GM12878 (cell line): ENCODE measurements around the gene GNA15. TPM values are rescaled to one million over a fixed set of nuclear protein-coding genes. Genes with fewer than 3 reads are reported as not detected.

Source experiments
- ATAC-seq: fragments of 200-7000 bp; cut with Tn5 transposase; 3 replicates; pipeline ENCODE4 v1.9.1; 2020; ENCODE audit warnings: mild to moderate bottlenecking, moderate library complexity
- BruUV-seq: library from RNA; stranded (reverse); fragments of 400-500 nt; replicated peaks from 2 replicates; lab custom pipeline; 2021; lab: Mats Ljungman, UMichigan
- CTCF ChIA-PET: fragments of 300-600 bp; sonication (Branson Sonifier 250); formaldehyde crosslinking; extraction: SDS; loops from one replicate; lab custom pipeline; 2021; ENCODE audit warnings: inconsistent platforms; lab: Yijun Ruan, JAX
- POLR2A ChIA-PET: fragments of 350-600 bp; formaldehyde crosslinking; extraction: SDS; loops from one replicate; lab custom pipeline; 2021; ENCODE audit warnings: inconsistent platforms; lab: Charles Lee
- RAD21 ChIA-PET: fragments of 300-600 bp; sonication (Branson Sonifier 250); formaldehyde crosslinking; loops from one replicate; lab custom pipeline; 2023; ENCODE audit warnings: antibody characterized with exemption; ENCODE audit not compliant: unreplicated experiment; lab: Charles Lee
- SMC1A ChIA-PET: fragments of 300-600 bp; sonication (Branson Sonifier 250); formaldehyde crosslinking; loops from one replicate; lab custom pipeline; 2023; ENCODE audit not compliant: unreplicated experiment, uncharacterized antibody; lab: Charles Lee
- DNase-seq: peaks from one replicate; pipeline ENCODE4 v3.0.0-alpha.2; 2011; ENCODE audit warnings: low read depth, low spot score
- FAIRE-seq: peaks from 3 replicates; lab custom pipeline; 2011; peaks lifted over from hg19 to GRCh38; lab: Jason Lieb, UNC
- H2AFZ ChIP-seq: 2 replicates; pipeline ENCODE4 v1.6.0; 2011; ENCODE audit warnings: low read depth, low read length, control low read depth; ENCODE audit not compliant: control insufficient read depth
- H3K27ac ChIP-seq: 2 replicates; pipeline ENCODE4 v1.5.1; 2011; ENCODE audit warnings: control low read depth; ENCODE audit not compliant: control insufficient read depth, insufficient read depth
- H3K27me3 ChIP-seq, 2 experiments: replicated peaks in 1 of 2; 2 replicates each; pipeline versions ENCODE4 v1.6.0 to v1.6.1; 2011; ENCODE audit warnings: low read length in 1 of 2; ENCODE audit not compliant: control insufficient read depth in 2 of 2, insufficient read depth in 2 of 2
- H3K36me3 ChIP-seq, 2 experiments: 2 replicates each; pipeline ENCODE4 v1.5.1; 2011; ENCODE audit warnings: low read length in 1 of 2; ENCODE audit not compliant: control insufficient read depth in 2 of 2, insufficient read depth in 2 of 2
- H3K4me1 ChIP-seq: 2 replicates; pipeline ENCODE4 v1.6.1; 2011; ENCODE audit warnings: mild to moderate bottlenecking, low read length, moderate library complexity, mixed read lengths; ENCODE audit not compliant: control insufficient read depth, insufficient read depth
- H3K4me2 ChIP-seq: 2 replicates; pipeline ENCODE4 v1.6.0; 2011; ENCODE audit warnings: control low read depth; ENCODE audit not compliant: control insufficient read depth, insufficient read depth
- H3K4me3 ChIP-seq: fragments of 200-600 bp; sonication (generic); 2 replicates; pipeline ENCODE4 v1.5.1; 2016
- H3K79me2 ChIP-seq: 2 replicates; pipeline ENCODE4 v1.6.0; 2011; ENCODE audit warnings: low read length; ENCODE audit not compliant: control insufficient read depth, insufficient read depth
- H3K9ac ChIP-seq: 2 replicates; pipeline ENCODE4 v1.8.0; 2011; ENCODE audit warnings: low read length, control low read depth, mixed read lengths; ENCODE audit not compliant: control insufficient read depth, insufficient read depth
- H3K9me3 ChIP-seq: replicated peaks from 3 replicates; pipeline ENCODE4 v1.5.1; 2011; ENCODE audit warnings: mild to moderate bottlenecking, low read length; ENCODE audit not compliant: control insufficient read depth, insufficient read depth
- H4K20me1 ChIP-seq: 2 replicates; pipeline ENCODE4 v1.6.0; 2011; ENCODE audit not compliant: control insufficient read depth, insufficient read depth
- ASH2L ChIP-seq: fragments of 300-600, 200-600 bp; sonication (generic); IDR thresholded peaks from 2 replicates; pipeline ENCODE4 v1.6.1; 2017; ENCODE audit warnings: low read depth, mild to moderate bottlenecking, borderline replicate concordance
- BACH1 ChIP-seq: fragments of 450-650 bp; IDR thresholded peaks from 2 replicates; pipeline ENCODE4 v1.6.1; 2017; ENCODE audit warnings: mild to moderate bottlenecking, borderline replicate concordance
- CEBPZ ChIP-seq: fragments of 150-350 bp; IDR thresholded peaks from 2 replicates; pipeline ENCODE4 v1.6.1; 2016; ENCODE audit warnings: low read depth, low read length
- ESRRA ChIP-seq: IDR thresholded peaks from 2 replicates; pipeline ENCODE4 v1.6.1; 2012; ENCODE audit warnings: mild to moderate bottlenecking, low read length, improper control_type of control experiment
- FOXM1 ChIP-seq: IDR thresholded peaks from 2 replicates; pipeline ENCODE4 v1.6.1; 2012; ENCODE audit warnings: low read depth, mild to moderate bottlenecking, inconsistent platforms, low read length, moderate library complexity
- HDGF ChIP-seq: fragments of 450-650 bp; IDR thresholded peaks from 2 replicates; pipeline ENCODE4 v1.6.1; 2016; ENCODE audit warnings: antibody characterized with exemption
- IKZF2 ChIP-seq, 2 experiments: fragments of 450-650 bp; IDR thresholded peaks; 2 replicates each; pipeline ENCODE4 v1.6.1; 2017; ENCODE audit warnings: mild to moderate bottlenecking in 2 of 2, moderate library complexity in 2 of 2
- KDM1A ChIP-seq: fragments of 200-600 bp; sonication (generic); IDR thresholded peaks from 2 replicates; pipeline ENCODE4 v1.6.1; 2016; ENCODE audit warnings: borderline replicate concordance
- KLF5 ChIP-seq: fragments of 450-650 bp; IDR thresholded peaks from 2 replicates; pipeline ENCODE4 v1.6.1; 2014; ENCODE audit warnings: mild to moderate bottlenecking; ENCODE audit not compliant: partially characterized antibody
- MEF2A ChIP-seq: IDR thresholded peaks from 2 replicates; pipeline ENCODE4 v1.6.1; 2011; ENCODE audit warnings: low read depth, mild to moderate bottlenecking, low read length, moderate library complexity; ENCODE audit not compliant: insufficient read depth
- NFIC ChIP-seq: IDR thresholded peaks from 2 replicates; pipeline ENCODE4 v1.6.1; 2012; ENCODE audit warnings: low read depth, mild to moderate bottlenecking, inconsistent platforms, low read length, moderate library complexity
- NKRF ChIP-seq: fragments of 450-650 bp; conservative IDR thresholded peaks from 2 replicates; pipeline ENCODE4 v1.6.1; 2017; ENCODE audit warnings: mild to moderate bottlenecking, moderate library complexity
- POLR2AphosphoS2 ChIP-seq: IDR thresholded peaks from 2 replicates; pipeline ENCODE4 v1.6.1; 2011; ENCODE audit warnings: low read depth, mild to moderate bottlenecking, low read length, improper control_type of control experiment, moderate library complexity
- POLR2AphosphoS5 ChIP-seq: IDR thresholded peaks from 2 replicates; pipeline ENCODE4 v1.6.1; 2011; ENCODE audit warnings: mild to moderate bottlenecking, low read length, inconsistent platforms
- TBL1XR1 ChIP-seq: IDR thresholded peaks from 2 replicates; pipeline ENCODE4 v1.6.1; 2012; ENCODE audit warnings: low read depth, low read length, improper control_type of control experiment
- TCF3 ChIP-seq: IDR thresholded peaks from 2 replicates; pipeline ENCODE4 v1.6.1; 2012; ENCODE audit warnings: low read depth, mild to moderate bottlenecking, low read length, borderline replicate concordance; ENCODE audit not compliant: insufficient read depth
- WGBS: methylation state at CpG from one replicate; pipeline ENCODE4 v1.1.6; 2016; ENCODE audit warnings: low lambda C conversion rate; ENCODE audit not compliant: insufficient replicate concordance, insufficient coverage; ENCODE audit errors: missing lambda C conversion rate; 5-methylcytosine and 5-hydroxymethylcytosine counted together
- in situ Hi-C: fragments of 300-500 bp; cut with MboI; formaldehyde crosslinking; loops from 9 replicates; pipeline ENCODE4 v1.14.3; 2018; ENCODE audit warnings: mixed read lengths
- intact Hi-C: fragments of 100-400 bp; cut with micrococcal nuclease; formaldehyde crosslinking; loops from one replicate; pipeline ENCODE4 v1.14.2; 2022; ENCODE audit not compliant: unreplicated experiment
- polyA plus RNA-seq, 11 experiments: library from polyadenylated mRNA; depleted of rRNA in 4 of 11; unstranded in 6 of 11; stranded (reverse) in 5 of 11; fragments of >200 nt; fragmentation: Nextera tagmentation in 4 of 11; fragmentation: Illumina TruSeq in 1 of 11; extraction: Ambion mirVana in 4 of 11; extraction: Trizol in 1 of 11; gene quantifications; 1 replicate in 1 of 11; 2 replicates in 10 of 11; pipeline versions ENCODE4 v1.2.1 to v1.2.3, GENCODE V29; 2011 to 2016; ENCODE audit warnings: inconsistent platforms in 2 of 11, missing spikeins in 2 of 11, low read depth in 1 of 11
- total RNA-seq, 4 experiments: library from RNA; depleted of rRNA in 3 of 4; stranded (reverse); fragments of >200 nt in 3 of 4; fragmentation: Illumina TruSeq in 1 of 4; extraction: Trizol in 1 of 4; gene quantifications; 2 replicates each; pipeline versions ENCODE4 v1.2.1 to v1.2.3, GENCODE V29; 2013 to 2021

Gene GNA15
- total and polyA plus RNA-seq, 10 of the 15 experiments (the other 5 are each of a cell fraction or from before 2014, with no cell fraction given): 0.42 to 18.0 (median 9.4) TPM

- 67% methylated on average over 21 of the region's 22 CpGs for WGBS
- ChIA-PET RAD21 (no interaction called here), SMC1A (no interaction called here), CTCF (interaction anchor here (0.8 to 4.8 kb wide), 6 partner anchors 9 to 158 kb away, joined by 4 to 28 read pairs (median 4); no protein-coding TSS in a partner anchor), POLR2A (no interaction called here)
- intact Hi-C loops: no loop called here
- no peaks in the 10 kb centered on the region for H3K4me1 ChIP-seq
- ATAC-seq (no peak), FAIRE-seq (no peak)
- BruUV-seq: no TSS peak
- H3K9me3 ChIP-seq: no peaks in the 10 kb centered on the region
- H3K27ac ChIP-seq: no peak overlapping the region
- no peaks in the 10 kb centered on the region for H3K27me3 ChIP-seq
- in situ Hi-C loops: no loop called here
- no peaks in the 10 kb centered on the region for H3K79me2 ChIP-seq
- no peak overlapping the region for H2AFZ ChIP-seq
- H3K9ac ChIP-seq: no peak overlapping the region
- no peaks in the 10 kb centered on the region; the same call in 1 of the 2 replicates for H4K20me1 ChIP-seq
- TF ChIP-seq POLR2AphosphoS5 (no peak), NKRF (no peak), TBL1XR1 (no peak), NFIC (no peak), CEBPZ (no peak), POLR2AphosphoS2 (no peak), ESRRA (no peak), HDGF (no peak), ASH2L (no peak), KLF5 (no peak), MEF2A (no peak), BACH1 (no peak), TCF3 (no peak), FOXM1 (no peak), KDM1A (no peak), IKZF2 (IDR thresholded peaks at IDR 0.05) (no peak)
- TF ChIP-seq, all 136 proteins: peak for 0
- Histone ChIP-seq H3K4me2 (no peak overlapping the region), H3K4me3 (no peak overlapping the region), H3K36me3 (no peaks in the 10 kb centered on the region)
- DNase-seq: no peak
Observed at GRCh38 chr19:3109491-3109890, 26.3 kb upstream of the GNA15 start.
